ENCODE results near the gene LMOD2.

Gene LMOD2

DNA sequence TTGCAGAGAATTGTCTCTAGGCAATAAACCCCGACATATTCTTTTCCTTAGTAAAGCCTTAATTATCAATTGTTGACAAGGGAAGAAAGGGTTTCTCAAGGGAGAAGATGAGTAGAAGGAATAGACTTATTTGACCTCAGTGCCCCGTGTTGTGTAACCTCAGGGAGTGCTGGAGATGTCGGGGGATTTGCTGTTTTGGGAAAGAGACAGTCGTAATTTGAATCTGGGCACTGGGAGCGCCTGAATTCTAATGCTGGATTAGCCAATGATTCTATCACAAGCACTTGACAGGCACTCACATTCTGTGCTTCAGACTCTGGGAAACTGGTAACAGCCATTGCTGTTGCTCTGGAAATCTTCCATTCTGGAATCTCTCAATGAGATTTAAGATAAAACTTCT is 13.8 kb upstream of the LMOD2 start:
- no peak for DNase-seq

DNA sequence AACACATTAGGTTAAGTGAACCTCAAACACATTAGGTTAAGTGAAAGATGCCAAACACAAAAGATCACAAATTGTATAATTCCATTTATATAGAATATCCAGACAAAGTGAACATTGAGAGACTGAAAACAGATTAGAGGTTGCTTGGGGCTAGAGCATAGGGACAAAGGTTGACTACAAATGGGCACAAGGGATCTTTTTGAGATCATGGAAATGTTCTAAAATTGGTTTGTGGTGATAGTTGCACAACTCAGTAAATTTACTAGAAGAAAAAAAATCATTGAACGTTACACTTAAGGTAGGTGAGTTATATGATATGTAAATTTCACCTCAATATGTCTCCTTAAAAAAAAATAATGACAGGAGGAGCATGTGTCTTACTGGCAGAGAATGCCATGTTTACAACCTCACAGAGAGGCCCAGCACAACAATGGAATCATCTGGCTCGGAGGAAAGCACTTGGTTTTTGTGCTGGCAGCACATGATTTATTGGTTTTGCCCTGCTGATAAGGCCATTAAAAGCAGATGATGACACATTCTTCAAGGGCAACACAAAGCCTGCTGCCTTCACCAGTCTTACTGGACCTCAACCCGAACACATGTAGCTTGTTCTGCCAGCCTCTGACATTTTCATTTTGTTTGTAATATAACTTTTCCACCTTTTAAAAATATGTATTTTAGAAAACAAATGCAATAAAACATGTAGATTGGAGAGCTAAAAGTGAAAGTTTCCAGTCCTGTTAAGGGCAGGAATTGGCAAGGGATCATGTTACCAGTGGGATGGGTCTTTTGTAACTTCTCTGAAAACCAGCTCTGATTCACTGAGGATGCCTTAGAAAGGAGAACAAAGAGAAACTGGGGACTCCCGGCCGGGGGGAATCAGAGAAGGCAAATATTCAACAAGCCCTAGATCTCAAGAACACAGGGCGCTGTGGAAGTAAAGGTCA is 11.9 kb upstream of the LMOD2 start:
- DNase-seq = no peak

DNA sequence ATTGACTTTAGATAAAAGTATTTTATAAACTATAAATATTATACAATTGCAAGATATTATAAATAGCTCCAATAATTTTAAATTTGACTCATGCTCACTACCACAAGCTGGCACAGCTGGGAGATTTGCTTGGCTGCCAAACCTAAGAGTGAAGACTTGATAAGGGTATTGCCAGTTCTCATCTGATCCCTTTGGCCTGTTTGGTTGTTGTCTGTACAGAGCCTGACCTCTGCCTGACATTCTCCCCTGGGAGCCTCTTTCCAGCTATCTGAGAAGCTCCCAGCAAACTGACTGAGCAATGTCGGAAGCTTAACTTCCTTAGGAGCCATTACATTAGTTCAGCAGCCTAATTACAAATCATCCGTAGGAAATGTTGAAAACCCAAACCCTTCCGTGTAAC is 10.2 kb upstream of the LMOD2 start:
- DNase-seq = no peak

DNA sequence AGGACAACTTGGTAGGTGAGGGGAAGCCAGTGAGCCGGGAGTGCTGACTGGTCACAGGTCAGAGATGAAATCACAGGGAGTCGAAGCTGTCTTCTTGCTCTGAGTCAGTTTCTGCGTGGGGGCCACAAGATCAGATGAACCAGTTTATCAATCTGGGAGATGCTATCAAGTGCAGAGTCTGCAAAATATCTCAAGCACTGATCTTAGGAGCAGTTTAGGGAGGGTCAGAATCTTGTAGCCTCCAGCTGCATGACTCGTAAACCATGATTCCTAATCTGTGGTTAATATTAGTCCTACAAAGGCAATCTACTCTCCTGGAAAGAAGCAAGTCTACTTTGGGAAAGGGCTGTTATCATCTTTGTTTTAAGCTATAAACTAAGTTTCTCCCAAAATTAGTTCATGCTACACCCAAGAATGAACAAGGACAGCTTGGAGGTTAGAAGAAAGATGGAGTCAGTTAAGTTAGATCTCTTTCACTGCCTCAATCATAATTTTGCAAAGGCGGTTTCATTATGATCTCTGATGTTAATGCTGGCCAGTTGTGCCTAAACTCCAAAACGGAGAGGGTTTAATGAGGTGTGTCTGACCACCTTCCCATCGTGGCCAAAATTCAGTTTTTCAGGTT is 8.4 kb upstream of the LMOD2 start:
- DNase-seq = no peak

DNA sequence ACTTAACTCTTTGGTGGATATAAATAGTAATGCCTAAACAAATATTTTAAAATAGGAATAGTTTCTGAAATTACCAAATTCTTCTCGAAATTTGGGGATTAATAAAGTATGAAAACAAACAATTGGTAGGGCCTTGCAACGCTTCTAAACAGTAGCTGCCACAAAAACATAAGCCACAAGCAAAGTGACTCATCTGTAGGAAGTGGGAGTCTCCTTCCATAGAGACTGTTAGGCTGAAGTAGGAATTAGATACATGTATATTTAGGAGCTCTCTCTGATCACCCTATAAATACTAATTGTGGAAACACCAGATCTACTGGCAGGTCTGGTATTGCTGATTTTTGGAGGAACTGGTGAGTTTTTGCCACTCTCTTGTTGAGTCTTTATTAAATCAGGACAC is 5.7 kb upstream of the LMOD2 start:
- no peak for DNase-seq

DNA sequence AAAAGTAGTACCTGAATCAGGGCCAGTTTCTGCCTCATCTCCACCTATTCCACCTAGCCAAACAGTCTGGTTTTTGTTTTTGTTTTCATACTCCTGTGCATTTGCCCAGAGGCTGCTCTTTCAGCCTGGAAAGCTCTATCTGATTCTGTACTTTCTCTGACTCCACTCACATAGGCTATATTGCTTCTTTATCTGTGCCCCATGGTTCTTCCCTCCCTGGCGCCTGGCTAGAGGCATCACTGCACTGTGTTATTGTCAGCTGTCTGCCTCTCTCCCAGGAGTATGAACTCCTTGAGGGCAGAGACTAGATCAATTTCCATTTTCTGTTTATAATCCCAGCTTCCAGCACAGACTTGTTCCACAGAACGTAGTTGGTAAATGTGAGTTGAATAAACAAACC is 5.1 kb upstream of the LMOD2 start:
- no peak for DNase-seq

DNA sequence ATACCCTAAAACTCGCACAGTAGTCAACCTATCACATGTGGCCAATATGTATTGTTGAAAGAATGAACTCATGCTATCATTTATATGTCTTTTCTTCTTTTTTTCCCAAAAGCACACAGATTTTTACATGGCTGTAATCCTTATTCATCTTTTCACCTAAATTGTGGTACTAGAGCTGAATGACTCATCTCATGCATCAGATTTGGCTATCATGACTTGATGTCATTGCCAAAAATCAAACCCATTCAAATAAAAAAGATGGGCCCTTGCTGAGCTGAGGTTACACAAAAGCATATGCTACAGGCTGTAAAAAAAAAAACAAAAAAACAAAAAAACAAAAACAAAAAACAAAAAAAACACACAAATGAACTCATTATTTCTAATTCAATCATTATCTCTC is 3.3 kb upstream of the LMOD2 start:
- DNase-seq = no peak

DNA sequence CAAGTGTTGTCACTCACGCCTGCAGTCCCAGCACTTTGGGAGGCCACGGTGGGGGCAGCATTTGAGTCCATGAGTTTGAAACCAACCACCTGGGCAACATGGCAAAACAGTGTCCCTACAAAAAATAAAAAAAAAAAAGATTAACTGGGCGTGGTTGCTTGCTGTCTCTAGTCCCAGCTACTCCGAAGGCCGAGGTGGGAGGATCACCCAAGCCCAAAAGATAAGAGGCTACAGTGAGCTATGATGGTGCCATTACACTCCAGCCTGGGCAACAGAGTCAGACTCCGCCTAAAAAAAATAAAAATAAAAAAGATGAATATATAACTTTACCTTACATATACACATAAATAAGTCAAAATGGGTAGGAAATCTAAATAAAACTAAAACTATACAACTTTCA is 2.5 kb upstream of the LMOD2 start:
- no peak for DNase-seq

DNA sequence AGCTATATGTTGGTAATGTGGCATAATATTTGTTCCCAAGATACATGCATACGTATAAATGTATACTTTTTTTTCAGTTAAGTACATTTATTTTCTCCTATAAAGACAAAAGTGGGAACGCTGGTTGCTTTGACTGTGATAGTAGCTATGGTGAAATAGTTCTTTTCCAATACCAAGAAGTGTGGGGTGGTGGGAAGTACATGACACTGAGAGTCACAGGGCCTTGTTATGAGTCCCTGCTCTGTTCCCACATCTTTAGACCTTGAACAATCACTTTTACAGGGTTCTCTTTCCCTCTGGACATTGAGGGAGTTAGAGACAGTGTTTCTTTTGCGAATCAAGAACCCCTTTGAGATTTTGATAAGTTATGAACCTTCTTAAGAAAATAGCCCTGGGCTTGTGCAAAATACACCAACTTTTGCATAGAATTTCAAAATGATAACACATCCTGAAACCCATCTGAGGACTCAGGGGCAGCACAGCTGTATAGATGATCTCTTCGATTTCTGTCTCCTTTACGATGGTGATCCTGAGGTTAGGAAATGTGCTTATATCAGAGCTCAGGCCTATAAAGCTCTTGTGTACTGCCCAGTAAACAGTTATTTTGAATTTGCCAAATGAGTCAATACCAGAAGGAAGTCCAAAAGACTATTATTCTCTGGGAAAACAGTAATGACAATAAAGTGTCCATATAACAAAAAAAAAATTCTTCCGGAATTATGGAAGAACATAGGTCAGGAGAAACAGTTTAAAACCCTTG is 1.1 kb downstream of the LMOD2 start:
- no peak for DNase-seq

DNA sequence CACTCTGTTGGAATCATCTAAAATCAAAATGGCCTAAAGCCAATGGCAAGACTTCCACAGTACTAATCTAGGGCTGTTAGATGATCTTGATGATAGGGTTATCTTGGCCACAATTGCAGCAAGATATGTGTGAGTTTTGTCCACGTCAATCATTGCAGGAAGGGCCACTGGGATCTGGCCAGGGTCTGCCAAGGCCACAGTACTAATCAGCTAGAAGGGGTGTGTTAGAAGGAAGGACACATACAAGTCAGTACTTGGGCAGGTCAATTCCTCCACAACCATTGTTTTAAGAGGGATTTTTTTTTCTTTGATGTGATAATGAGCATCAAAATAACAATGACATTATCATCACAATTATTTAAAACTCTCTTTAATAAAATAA is 1.6 kb downstream of the LMOD2 start:
- no peak for DNase-seq

DNA sequence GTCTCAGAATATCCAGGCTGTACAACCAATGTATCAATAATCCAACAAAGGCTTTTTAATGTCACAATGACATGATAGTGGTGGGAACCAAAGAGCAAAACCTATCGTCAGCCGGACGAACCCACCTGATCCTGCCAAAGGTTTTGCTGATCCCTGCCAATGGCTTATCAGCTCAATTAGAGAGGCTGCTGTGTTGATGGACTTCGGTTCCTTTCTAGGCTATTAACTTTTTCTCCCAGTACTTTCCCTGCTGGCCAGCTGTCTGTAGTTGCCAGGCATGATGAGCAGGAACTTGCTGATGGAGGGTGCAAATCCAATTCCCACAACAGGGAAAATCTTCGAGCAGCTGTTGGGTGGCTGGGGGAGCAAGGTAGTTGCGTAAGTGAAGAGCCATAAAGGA is 2.4 kb downstream of the LMOD2 start:
- DNase-seq = no peak

DNA sequence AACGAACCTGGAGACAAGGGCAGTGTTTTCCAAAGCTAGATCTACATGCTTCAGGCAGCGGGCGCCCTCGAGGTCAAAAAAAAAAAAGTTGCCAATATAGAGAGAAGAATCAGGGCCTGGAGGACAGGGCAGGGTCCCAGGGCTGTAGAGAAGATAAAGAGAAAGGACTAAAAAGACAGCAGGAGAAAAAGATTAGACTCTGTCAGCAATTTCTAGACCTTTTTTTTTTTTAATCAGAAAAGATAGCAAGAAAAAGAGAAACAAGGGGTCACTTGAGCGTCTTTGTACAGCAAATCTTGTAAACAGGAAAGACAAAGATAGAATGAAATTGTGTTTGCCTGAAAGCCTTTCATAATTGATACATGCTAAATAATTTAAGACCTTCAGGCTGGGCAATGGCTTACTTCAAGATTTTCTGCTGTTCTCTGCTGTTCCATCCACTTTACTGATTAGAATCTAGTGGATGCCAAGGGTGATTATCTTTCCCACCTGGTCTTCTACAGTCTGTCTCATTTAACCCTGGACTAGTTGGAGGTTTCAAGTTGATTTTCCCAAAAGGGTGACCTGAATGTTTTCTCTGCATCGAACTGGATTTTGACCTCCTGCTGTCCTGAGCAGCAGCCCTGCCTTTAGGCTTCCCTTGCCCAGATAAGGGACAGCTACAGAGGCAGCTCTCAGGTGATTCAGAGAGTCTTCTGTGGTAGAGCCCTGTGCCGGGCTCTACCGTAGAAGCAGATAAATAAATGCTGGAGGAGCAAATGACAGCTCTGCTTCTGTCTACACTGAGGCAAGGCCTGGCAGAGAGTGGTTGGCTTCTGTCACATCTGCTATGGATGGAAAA is 5.1 kb downstream of the LMOD2 start:
- no peak for DNase-seq

DNA sequence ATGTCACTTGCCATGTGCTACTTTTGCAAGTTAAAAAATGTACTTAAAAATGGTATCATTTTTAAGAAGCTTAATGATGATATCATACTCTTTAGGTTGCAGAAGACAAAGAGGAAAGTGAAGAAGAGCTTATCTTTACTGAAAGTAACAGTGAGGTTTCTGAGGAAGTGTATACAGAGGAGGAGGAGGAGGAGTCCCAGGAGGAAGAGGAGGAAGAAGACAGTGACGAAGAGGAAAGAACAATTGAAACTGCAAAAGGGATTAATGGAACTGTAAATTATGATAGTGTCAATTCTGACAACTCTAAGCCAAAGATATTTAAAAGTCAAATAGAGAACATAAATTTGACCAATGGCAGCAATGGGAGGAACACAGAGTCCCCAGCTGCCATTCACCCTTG is 6.1 kb downstream of the LMOD2 start:
- DNase-seq = no peak

DNA sequence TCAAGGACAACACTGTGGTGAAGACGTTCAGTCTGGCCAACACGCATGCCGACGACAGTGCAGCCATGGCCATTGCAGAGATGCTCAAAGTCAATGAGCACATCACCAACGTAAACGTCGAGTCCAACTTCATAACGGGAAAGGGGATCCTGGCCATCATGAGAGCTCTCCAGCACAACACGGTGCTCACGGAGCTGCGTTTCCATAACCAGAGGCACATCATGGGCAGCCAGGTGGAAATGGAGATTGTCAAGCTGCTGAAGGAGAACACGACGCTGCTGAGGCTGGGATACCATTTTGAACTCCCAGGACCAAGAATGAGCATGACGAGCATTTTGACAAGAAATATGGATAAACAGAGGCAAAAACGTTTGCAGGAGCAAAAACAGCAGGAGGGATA is 6.6 kb downstream of the LMOD2 start:
- DNase-seq = no peak

DNA sequence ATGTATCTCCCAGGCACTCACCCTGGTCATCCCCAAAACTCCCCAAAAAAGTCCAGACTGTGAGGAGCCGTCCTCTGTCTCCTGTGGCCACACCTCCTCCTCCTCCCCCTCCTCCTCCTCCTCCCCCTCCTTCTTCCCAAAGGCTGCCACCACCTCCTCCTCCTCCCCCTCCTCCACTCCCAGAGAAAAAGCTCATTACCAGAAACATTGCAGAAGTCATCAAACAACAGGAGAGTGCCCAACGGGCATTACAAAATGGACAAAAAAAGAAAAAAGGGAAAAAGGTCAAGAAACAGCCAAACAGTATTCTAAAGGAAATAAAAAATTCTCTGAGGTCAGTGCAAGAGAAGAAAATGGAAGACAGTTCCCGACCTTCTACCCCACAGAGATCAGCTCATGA is 7.1 kb downstream of the LMOD2 start:
- DNase-seq = no peak

DNA sequence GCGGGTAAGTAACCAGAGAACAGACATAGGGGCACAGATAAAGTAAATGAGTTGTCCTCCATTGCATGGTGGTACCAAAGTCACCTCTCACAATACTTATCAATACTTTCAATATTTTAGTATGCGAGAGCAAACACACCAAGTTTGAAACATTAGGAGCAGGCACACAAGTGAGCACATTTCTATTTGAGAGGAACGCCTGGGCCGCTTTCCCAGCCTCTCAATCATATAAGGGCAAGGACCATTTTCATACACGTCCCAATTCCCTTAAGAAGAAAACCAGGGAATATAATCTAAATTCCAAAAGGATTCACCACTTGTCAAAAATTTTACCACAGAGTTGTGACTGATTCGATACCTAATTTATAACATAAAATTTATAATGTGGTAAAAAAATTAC is 7.5 kb downstream of the LMOD2 start:
- DNase-seq = no peak

DNA sequence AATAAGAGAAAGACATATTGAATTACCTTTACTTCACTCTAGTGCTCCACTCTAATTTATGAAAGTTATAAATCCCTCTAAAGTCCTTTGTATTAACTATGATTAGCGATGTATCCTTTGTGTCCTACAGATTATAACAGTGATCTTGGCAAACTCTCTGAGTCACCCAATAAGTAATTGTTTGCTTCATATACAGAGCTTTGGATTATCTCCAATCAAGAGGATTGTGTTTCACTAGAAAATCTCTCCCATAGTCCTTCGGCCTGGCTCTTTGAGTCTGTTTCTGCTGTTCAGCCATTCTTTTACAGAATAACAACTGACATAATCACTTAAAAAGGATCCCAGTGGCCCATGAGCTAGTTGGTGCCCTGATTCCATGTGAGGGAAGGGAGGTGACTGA is 9.5 kb downstream of the LMOD2 start:
- no peak for DNase-seq

DNA sequence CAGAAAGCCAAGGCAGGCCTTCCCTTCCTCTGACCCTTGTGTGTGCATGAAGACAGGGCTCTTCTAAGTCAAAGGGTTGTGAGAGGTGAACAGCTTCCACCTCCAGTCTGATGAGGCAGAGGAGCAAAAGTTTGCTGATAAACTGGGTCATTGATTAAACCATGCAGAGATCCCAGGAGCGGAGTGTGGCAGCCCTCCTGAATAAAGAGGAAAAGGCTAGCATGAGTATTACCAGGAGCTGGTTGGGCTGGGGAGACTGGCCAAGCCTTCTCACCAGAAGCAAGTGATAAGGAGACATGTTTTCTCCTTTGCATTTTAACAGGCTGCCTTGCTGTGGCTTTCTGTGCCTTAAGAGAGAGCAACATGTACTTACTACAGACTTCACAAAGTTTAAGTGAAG is 10.2 kb downstream of the LMOD2 start:
- DNase-seq = no peak

DNA sequence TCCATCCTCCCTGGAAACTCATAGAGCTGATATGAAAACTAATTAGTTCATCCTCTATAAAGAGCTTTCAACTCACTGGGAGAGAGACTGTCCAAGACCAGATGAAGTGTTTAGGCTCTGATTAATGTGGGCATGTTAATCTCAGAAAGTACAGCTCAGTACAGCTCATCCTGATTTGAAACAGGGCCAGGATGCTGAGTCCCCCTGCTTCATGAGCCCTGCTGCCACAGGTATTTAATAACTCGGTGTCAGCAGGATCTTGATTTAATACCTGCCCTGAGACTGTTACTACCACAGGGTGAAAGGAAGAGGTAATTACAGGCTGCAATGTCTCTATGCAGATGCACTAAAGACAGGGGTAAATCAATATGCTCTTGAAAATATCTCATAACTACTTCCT is 10.8 kb downstream of the LMOD2 start:
- DNase-seq = no peak

DNA sequence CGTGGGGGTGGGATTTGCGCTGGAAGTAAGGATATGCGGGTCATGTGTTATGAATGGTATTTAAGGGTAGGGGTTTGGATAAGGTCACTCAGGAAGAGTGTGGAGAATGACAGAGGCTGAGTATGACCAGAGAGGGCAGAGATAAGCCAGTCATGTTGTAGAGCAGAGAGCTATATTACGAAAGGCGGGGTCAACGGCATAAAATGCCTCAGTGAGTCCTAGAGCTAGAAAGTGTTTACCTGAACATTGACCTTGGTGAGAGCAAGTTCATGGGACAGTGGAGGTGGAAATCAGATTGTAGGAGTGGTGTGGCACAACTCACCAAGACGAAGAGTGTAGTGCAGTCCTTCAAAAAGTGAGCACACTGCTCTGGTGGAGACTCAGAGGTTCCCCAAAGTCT is 13.8 kb downstream of the LMOD2 start:
- DNase-seq = no peak

DNA sequence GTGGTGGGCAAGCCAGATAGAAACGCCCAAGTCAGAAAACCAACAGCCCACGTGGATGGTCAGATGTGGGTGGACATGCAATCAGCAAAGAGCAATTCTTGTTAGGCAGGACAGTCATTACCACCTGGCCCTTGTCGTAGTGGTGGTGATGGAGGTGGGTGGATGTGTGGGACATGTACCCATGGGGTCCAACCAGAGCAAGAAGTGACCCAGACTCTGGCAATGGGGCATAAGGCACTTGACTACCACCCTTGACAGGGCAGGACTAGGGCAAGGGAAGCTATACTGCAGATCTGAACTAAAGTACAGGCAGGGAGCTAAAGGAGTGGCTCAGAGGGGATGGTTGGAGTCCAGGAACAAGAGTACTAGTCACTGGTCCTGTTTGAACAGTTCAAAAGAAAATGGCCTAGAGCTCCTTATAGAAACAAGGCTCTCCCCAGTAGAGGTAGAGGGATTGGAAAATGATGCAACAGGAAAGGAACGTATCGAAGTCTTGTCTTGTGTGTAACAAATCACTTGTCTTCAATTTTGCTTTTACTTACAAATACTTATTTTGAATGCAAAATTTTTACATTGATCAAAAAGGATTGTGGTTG is 17.6 kb downstream of the LMOD2 start:
- no peak for DNase-seq

DNA sequence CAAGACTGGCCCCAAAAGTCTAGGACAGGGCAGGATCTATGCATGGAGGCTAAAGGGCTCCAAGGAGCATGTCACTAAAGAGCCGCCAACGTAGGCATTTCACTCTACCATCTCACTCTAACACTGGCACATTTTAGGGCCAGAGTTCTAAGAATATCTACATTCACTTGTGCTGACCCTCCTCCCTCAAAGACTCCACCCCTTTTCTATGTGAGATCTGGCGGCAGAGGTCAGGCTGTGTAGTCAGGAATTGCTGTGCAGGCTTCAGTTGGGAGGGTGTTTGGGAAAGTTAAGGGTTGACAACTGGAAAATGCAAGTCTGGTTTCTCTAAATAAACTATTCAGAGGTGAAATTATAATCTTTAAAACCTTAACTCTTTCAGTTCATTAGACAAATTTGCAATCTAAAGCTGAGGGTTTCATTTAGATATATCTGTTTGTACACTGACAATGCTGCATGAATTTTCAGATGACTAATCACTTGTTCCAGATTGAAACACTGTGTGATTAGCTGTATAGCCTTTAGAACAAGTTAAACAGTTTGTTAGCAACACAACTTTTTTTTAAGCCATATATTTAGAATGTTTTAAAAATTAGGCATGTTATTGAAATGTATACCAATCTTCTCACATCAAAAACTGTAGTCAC is 18.2 kb downstream of the LMOD2 start:
- no peak for DNase-seq

All from amniotic stem cell (primary cell).